Endometrium (tissue), 2 donors: ENCODE measurements around the gene DZIP1.
"Not testable (repeated sequence)": the region's sequence is repeated elsewhere in the genome, so short reads cannot be mapped to it uniquely, and the experiment has no call there.

Experiments
- FAIRE-seq: peaks from 2 replicates; lab custom pipeline; 2012; peaks lifted over from hg19 to GRCh38; lab: Jason Lieb, UNC
- donor health status: control.
- donor health status: control.

Gene DZIP1

GRCh38 chr13:95644601-95645052 lies at the start of gene DZIP1:
DZIP1 (minus strand) TSS chr13:95644706; CDS start chr13:95642029, 2,677 bp downstream.
- FAIRE-seq = no peak

- FAIRE-seq = not testable (repeated sequence)
Observed at GRCh38 chr13:95690986-95691385, 46.5 kb upstream of the DZIP1 start.

- FAIRE-seq = peak; percentile 76
Observed at GRCh38 chr13:95689582-95689926, 45.0 kb upstream of the DZIP1 start.

GRCh38 chr13:95684960-95685359 lies 40.5 kb upstream of the DZIP1 start:
- FAIRE-seq = not testable (repeated sequence)

GRCh38 chr13:95684418-95684817 lies 39.9 kb upstream of the DZIP1 start:
- no peak for FAIRE-seq

GRCh38 chr13:95679722-95680121 lies 35.2 kb upstream of the DZIP1 start:
- no peak for FAIRE-seq

GRCh38 chr13:95678967-95679366 lies 34.5 kb upstream of the DZIP1 start:
- no peak for FAIRE-seq

GRCh38 chr13:95677564-95678266 lies 33.2 kb upstream of the DZIP1 start:
- no peak for FAIRE-seq

GRCh38 chr13:95676762-95677563 lies 32.5 kb upstream of the DZIP1 start, which contains the start of gene DNAJC3:
DNAJC3 (plus strand) TSS chr13:95677139; CDS start chr13:95677256, 117 bp downstream.
- peak; percentile 69 for FAIRE-seq

GRCh38 chr13:95676105-95676761 lies 31.7 kb upstream of the DZIP1 start:
- FAIRE-seq = no peak

- no peak for FAIRE-seq
Observed at GRCh38 chr13:95671597-95671996, 27.1 kb upstream of the DZIP1 start.

- FAIRE-seq = not testable (repeated sequence)
Observed at GRCh38 chr13:95667235-95667634, 22.7 kb upstream of the DZIP1 start.

GRCh38 chr13:95660981-95661581 lies 16.6 kb upstream of the DZIP1 start:
- peak; percentile 95 for FAIRE-seq

GRCh38 chr13:95659500-95659899 lies 15.0 kb upstream of the DZIP1 start:
- FAIRE-seq = no peak

GRCh38 chr13:95656386-95657015 lies 12.0 kb upstream of the DZIP1 start:
- no peak for FAIRE-seq

GRCh38 chr13:95652821-95653220 lies 8.3 kb upstream of the DZIP1 start:
- no peak for FAIRE-seq

- no peak for FAIRE-seq
Observed at GRCh38 chr13:95652244-95652764, 7.8 kb upstream of the DZIP1 start.

GRCh38 chr13:95650696-95651095 lies 6.2 kb upstream of the DZIP1 start:
- FAIRE-seq = no peak

GRCh38 chr13:95647321-95647720 lies 2.8 kb upstream of the DZIP1 start:
- FAIRE-seq = no peak

- no peak for FAIRE-seq
Observed at GRCh38 chr13:95643936-95644598, 439 bp downstream of the DZIP1 start.

GRCh38 chr13:95643571-95643935 lies 953 bp downstream of the DZIP1 start:
- FAIRE-seq = no peak
